Measurements from ENCODE around the gene PLD1. TPM values are rescaled to one million over a fixed set of nuclear protein-coding genes. Genes with fewer than 3 reads are reported as not detected.

The PLD1 gene
- total RNA-seq, 2 donors from 2014 or later = 9.5 to 15.9 TPM

DNA sequence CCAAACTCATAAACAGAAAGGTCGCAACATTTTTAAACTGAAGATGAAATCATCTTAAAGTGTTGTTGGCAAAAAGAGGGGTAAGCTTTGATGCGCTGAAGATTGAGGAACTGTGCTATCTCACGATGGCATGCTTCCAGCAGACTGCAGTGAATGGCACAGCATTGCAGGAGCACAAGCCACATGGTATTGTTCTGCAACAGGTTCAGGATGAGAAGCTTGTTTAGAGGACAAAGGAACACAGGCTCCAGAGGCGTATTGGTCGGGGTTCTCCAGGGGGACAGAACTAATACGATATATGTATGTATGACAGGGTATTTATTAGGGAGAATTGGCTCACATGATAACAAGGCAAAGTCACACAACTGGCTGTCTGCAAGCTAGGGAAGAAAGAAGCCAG is 13.8 kb upstream of the PLD1 start:
- no peaks in the 10 kb centered on the region for H3K9me3 Mint-ChIP-seq
- H3K36me3 Mint-ChIP-seq (ENCODE audit: low read depth) = no peaks in the 10 kb centered on the region
- Histone ChIP-seq H3K9ac (ENCODE audit: extremely low read depth, low read length, poor library complexity, severe bottlenecking) (no peak overlapping the region), H3K9me3 (ENCODE audit: control insufficient read depth, low read length) (no peaks in the 10 kb centered on the region), H3K4me3 (ENCODE audit: low read length) (no peak overlapping the region), H3K27ac (ENCODE audit: low read depth, low read length) (no peak overlapping the region), H3K36me3 (ENCODE audit: control insufficient read depth, insufficient read depth, low read length) (no peaks in the 10 kb centered on the region), H3K27me3 (ENCODE audit: control insufficient read depth, insufficient read depth, low read length, poor library complexity, severe bottlenecking) (no peaks in the 10 kb centered on the region), H3K4me1 (ENCODE audit: control insufficient read depth, insufficient read depth, low read length) (no peaks in the 10 kb centered on the region)
- H3K27me3 Mint-ChIP-seq (ENCODE audit: insufficient read depth) = no peaks in the 10 kb centered on the region
- H3K4me3 Mint-ChIP-seq = no peak overlapping the region
- H3K27ac Mint-ChIP-seq = no peak overlapping the region
- WGBS, 2 experiments (ENCODE audit: insufficient coverage in 1 of 2, insufficient read length in 1 of 2) = 95 to 99% methylated on average over 6 of the region's 6 CpGs
- TF ChIP-seq, protein P1, sequence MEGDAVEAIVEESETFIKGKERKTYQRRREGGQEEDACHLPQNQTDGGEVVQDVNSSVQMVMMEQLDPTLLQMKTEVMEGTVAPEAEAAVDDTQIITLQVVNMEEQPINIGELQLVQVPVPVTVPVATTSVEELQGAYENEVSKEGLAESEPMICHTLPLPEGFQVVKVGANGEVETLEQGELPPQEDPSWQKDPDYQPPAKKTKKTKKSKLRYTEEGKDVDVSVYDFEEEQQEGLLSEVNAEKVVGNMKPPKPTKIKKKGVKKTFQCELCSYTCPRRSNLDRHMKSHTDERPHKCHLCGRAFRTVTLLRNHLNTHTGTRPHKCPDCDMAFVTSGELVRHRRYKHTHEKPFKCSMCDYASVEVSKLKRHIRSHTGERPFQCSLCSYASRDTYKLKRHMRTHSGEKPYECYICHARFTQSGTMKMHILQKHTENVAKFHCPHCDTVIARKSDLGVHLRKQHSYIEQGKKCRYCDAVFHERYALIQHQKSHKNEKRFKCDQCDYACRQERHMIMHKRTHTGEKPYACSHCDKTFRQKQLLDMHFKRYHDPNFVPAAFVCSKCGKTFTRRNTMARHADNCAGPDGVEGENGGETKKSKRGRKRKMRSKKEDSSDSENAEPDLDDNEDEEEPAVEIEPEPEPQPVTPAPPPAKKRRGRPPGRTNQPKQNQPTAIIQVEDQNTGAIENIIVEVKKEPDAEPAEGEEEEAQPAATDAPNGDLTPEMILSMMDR (conservative IDR thresholded peaks at IDR 0.05) = no peak
- no peak for DNase-seq
- peaks cover 17% of the 10 kb centered on the region for H3K4me1 Mint-ChIP-seq

DNA sequence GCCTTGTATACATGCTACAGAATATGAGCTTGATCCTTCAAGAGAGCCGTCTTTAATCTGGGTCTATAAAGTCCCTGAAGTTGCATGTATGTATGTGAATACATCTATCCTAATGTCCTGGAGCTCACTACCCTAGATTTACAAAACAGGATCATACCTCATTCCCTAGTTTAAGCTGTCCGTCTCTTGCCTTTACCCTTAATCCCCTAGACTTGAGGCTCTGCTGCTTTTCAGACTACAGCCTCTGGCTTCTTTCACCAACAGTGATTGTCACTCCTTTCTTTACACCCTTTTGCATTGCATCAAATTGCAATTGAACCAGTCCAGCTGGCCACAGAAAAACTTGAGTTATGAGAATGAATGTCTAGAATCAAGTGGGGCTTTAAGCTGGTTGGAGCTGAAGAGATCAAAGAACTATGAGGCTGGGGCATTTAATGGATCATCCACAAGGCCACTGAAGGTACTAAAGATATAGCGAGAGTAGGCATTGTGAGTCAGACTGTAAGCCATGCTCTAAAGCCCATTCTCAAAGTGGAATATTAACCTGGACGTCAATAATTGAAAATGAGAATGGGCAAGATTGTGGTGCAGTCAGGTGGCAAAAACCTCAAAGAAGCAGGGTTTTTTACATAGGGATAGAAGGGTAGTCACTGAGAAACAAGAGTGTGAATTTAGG is 12.3 kb upstream of the PLD1 start:
- Histone ChIP-seq H3K4me3 (ENCODE audit: low read length) (no peak overlapping the region), H3K36me3 (ENCODE audit: control insufficient read depth, insufficient read depth, low read length) (no peaks in the 10 kb centered on the region), H3K9ac (ENCODE audit: extremely low read depth, low read length, poor library complexity, severe bottlenecking) (no peak overlapping the region), H3K27me3 (ENCODE audit: control insufficient read depth, insufficient read depth, low read length, poor library complexity, severe bottlenecking) (no peaks in the 10 kb centered on the region), H3K27ac (ENCODE audit: low read depth, low read length) (no peak overlapping the region), H3K4me1 (ENCODE audit: control insufficient read depth, insufficient read depth, low read length) (no peaks in the 10 kb centered on the region), H3K9me3 (ENCODE audit: control insufficient read depth, low read length) (no peaks in the 10 kb centered on the region)
- H3K27ac Mint-ChIP-seq = no peak overlapping the region
- 92 to 94% methylated on average over 4 of the region's 4 CpGs for WGBS, 2 experiments (ENCODE audit: insufficient coverage in 1 of 2, insufficient read length in 1 of 2)
- TF ChIP-seq, protein P1 (conservative IDR thresholded peaks at IDR 0.05) = no peak
- H3K36me3 Mint-ChIP-seq (ENCODE audit: low read depth) = no peaks in the 10 kb centered on the region
- no peak for DNase-seq
- H3K4me1 Mint-ChIP-seq = peaks cover 15% of the 10 kb centered on the region
- no peaks in the 10 kb centered on the region for H3K27me3 Mint-ChIP-seq (ENCODE audit: insufficient read depth)
- no peak overlapping the region for H3K4me3 Mint-ChIP-seq
- no peaks in the 10 kb centered on the region for H3K9me3 Mint-ChIP-seq

DNA sequence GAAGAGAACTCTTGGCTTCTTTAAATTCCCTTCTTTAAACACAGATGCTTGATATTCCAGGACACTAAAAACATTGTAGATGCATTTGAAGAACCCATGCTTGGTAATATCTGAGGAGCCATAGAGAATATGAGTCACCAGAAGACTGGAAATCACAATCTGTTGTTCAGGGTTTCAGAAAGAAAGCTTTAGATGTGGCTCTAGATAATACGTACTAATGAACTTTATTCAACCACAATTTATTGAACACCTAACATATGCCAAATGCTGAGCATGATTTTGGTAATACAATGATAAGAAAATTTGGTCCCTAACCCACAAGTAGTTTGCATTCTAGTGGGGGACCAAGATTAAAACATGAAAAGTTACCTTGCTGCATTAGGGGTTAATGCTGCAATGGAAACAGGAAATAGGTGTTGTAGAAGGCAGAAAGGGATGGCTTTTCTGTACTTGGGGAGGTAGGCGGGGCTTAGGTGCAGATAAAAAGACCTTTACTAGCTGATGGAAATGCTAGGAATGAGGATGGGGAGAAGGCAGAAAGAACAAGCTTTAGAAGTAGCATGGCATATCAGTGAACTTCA is 11.6 kb upstream of the PLD1 start:
- no peak overlapping the region for H3K9ac ChIP-seq (ENCODE audit: extremely low read depth, low read length, poor library complexity, severe bottlenecking)
- H3K4me1 ChIP-seq (ENCODE audit: control insufficient read depth, insufficient read depth, low read length) = no peaks in the 10 kb centered on the region
- H3K27ac ChIP-seq (ENCODE audit: low read depth, low read length) = no peak overlapping the region
- no peak for DNase-seq
- H3K4me3 Mint-ChIP-seq = no peak overlapping the region
- H3K36me3 ChIP-seq (ENCODE audit: control insufficient read depth, insufficient read depth, low read length) = no peaks in the 10 kb centered on the region
- H3K9me3 Mint-ChIP-seq = no peaks in the 10 kb centered on the region
- no peak overlapping the region for H3K27ac Mint-ChIP-seq
- TF ChIP-seq, protein P1 (conservative IDR thresholded peaks at IDR 0.05) = no peak
- H3K4me1 Mint-ChIP-seq = peaks cover 15% of the 10 kb centered on the region
- H3K27me3 Mint-ChIP-seq (ENCODE audit: insufficient read depth) = no peaks in the 10 kb centered on the region
- no peaks in the 10 kb centered on the region for H3K27me3 ChIP-seq (ENCODE audit: control insufficient read depth, insufficient read depth, low read length, poor library complexity, severe bottlenecking)
- H3K4me3 ChIP-seq (ENCODE audit: low read length) = no peak overlapping the region
- no peaks in the 10 kb centered on the region for H3K36me3 Mint-ChIP-seq (ENCODE audit: low read depth)
- H3K9me3 ChIP-seq (ENCODE audit: control insufficient read depth, low read length) = no peaks in the 10 kb centered on the region
- 44 to 49% methylated on average over 1 of the region's 2 CpGs for WGBS, 2 experiments (ENCODE audit: insufficient coverage in 1 of 2, insufficient read length in 1 of 2)

Data from endodermal cell (in vitro differentiated cells).